ENCODE data around the gene MGAT3.
"Not testable (repeated sequence)": the region's sequence is repeated elsewhere in the genome, so short reads cannot be mapped to it uniquely, and the experiment has no call there.

MGAT3 gene, protein sequence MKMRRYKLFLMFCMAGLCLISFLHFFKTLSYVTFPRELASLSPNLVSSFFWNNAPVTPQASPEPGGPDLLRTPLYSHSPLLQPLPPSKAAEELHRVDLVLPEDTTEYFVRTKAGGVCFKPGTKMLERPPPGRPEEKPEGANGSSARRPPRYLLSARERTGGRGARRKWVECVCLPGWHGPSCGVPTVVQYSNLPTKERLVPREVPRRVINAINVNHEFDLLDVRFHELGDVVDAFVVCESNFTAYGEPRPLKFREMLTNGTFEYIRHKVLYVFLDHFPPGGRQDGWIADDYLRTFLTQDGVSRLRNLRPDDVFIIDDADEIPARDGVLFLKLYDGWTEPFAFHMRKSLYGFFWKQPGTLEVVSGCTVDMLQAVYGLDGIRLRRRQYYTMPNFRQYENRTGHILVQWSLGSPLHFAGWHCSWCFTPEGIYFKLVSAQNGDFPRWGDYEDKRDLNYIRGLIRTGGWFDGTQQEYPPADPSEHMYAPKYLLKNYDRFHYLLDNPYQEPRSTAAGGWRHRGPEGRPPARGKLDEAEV

GRCh38 chr22:39456522-39457197 is at the start of gene MGAT3:
Gene MGAT3 (plus strand): TSS chr22:39457012. CDS start chr22:39487348, 30,336 bp downstream.
- no peak for DNase-seq

GRCh38 chr22:39408173-39408572 is 48.6 kb upstream of the MGAT3 start:
- no peak for DNase-seq

DNA sequence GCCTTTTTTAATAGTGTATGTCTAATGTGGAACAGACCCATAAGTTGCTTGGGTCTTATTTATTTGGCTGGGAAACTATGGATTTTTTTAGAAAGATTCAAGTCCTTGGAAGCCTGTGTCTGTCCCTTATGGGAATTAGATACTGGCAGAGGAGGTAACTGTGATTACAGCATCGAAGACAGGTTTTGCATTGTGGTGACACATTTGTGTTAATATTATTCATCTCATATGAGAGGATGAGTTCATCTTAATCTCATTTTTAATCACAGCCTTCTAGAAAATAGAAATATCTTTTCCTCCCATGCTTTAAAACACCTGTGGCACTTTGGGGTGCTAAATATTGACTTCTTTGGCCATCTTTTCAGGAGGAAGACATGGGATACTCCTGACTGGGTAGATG is 48.0 kb upstream of the MGAT3 start:
- DNase-seq: no peak

GRCh38 chr22:39409516-39410029 is 47.2 kb upstream of the MGAT3 start:
- no peak for DNase-seq

- no peak for DNase-seq
These were observed 46.5 kb upstream of the MGAT3 start for GRCh38 chr22:39410264-39410663.

- not testable (repeated sequence) for DNase-seq
These were observed 44.9 kb upstream of the MGAT3 start for GRCh38 chr22:39411828-39412365.

DNA sequence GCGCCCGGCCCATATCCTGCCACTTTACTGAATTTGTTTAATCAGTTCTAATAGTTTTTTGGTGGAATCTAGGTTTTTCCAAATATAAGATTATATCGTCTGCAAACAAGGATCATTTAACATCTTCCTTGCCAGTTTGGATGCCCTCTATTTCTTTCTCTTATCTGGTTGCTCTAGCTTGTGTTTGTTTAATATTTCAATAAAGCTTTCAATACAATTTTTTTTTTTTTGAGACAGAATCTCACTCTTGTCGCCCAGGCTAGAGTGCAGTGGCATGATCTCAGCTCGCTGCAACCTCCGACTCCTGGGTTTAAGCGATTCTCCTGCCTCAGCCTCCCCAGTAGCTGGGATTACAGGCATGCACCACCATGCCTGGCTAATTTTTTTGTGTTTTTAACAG is 43.6 kb upstream of the MGAT3 start:
- not testable (repeated sequence) for DNase-seq

- no peak for DNase-seq
These were observed 42.4 kb upstream of the MGAT3 start for GRCh38 chr22:39414377-39414776.

DNA sequence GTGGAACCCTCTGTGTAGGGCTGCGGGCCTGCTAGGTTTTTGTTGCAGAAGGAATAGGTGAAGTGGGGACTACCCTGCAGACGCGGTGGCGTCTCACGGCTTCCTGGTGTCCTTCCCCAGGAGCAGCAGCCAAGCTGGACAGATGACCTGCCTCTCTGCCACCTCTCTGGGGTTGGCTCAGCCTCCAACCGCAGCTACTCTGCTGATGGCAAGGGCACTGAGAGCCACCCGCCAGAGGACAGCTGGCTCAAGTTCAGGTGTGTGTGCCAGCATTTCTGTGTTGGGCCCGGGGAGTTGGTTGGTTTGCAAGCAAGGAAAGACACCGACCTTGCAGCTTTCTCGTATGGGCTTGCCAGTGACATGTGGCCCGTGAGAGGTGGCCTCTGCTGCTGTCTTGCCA is 41.9 kb upstream of the MGAT3 start:
- no peak for DNase-seq

GRCh38 chr22:39415506-39415905 is 41.3 kb upstream of the MGAT3 start:
- no peak for DNase-seq

GRCh38 chr22:39416319-39416718 is 40.5 kb upstream of the MGAT3 start:
- DNase-seq: no peak

DNA sequence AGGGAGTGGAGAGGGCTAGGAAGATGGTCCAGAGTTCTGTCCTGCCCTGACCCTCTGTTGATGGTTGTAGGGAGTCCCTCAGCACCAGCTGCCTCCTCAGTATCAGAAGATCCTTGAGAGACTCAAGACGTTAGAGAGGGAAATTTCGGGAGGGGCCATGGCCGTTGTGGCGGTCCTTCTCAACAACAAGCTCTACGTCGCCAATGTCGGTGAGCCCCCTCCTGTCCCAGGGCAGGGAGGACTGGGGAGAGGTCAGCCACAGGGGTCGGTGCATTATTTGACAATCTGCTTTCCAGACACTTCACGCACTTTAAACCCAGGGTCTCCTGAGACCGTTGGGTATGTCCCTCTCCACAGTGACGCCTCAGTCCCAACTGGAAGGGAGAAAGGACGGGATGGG is 39.2 kb upstream of the MGAT3 start:
- DNase-seq: no peak

DNA sequence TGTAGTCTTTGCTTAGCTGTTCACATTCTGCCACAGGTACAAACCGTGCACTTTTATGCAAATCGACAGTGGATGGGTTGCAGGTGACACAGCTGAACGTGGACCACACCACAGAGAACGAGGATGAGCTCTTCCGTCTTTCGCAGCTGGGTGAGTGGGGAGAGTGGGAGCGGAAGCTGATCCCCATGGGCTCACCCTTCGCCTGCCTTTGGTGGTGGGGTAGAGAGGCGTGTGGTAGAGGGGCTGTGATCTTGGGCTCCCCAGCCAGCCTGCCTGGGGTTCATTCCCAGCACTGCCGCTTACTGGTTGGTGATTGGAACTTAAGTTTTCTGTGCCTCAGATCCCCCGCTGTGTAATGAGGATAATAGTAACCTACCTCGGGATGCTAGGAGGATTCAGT is 38.1 kb upstream of the MGAT3 start:
- DNase-seq: no peak

GRCh38 chr22:39419096-39419495 is 37.7 kb upstream of the MGAT3 start:
- no peak for DNase-seq

GRCh38 chr22:39419911-39420310 is 36.9 kb upstream of the MGAT3 start:
- DNase-seq: no peak

GRCh38 chr22:39421691-39422090 is 35.1 kb upstream of the MGAT3 start:
- no peak for DNase-seq

- no peak for DNase-seq
These were observed 34.7 kb upstream of the MGAT3 start for GRCh38 chr22:39422101-39422500.

- no peak for DNase-seq
These were observed 34.1 kb upstream of the MGAT3 start for GRCh38 chr22:39422721-39423120.

DNA sequence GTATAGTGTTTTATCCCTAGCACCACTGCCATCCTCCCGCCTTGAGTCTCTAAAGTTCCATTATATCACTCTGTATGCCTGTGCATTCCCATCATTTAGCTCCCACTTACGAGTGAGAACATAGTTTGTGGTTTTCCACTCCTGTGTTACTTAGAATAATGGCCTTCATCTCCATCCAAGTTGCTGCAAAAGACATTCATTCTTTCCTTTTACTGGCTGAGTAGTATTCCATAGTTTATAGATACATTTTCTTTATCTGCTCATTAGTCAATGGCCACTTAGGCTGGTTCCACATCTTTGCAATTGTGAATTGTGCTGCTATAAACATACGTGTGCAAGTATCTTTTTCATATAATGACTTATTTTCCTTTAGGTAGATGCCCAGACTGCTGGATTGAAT is 32.8 kb upstream of the MGAT3 start:
- no peak for DNase-seq

- no peak for DNase-seq
These were observed 30.3 kb upstream of the MGAT3 start for GRCh38 chr22:39426380-39427043.

DNA sequence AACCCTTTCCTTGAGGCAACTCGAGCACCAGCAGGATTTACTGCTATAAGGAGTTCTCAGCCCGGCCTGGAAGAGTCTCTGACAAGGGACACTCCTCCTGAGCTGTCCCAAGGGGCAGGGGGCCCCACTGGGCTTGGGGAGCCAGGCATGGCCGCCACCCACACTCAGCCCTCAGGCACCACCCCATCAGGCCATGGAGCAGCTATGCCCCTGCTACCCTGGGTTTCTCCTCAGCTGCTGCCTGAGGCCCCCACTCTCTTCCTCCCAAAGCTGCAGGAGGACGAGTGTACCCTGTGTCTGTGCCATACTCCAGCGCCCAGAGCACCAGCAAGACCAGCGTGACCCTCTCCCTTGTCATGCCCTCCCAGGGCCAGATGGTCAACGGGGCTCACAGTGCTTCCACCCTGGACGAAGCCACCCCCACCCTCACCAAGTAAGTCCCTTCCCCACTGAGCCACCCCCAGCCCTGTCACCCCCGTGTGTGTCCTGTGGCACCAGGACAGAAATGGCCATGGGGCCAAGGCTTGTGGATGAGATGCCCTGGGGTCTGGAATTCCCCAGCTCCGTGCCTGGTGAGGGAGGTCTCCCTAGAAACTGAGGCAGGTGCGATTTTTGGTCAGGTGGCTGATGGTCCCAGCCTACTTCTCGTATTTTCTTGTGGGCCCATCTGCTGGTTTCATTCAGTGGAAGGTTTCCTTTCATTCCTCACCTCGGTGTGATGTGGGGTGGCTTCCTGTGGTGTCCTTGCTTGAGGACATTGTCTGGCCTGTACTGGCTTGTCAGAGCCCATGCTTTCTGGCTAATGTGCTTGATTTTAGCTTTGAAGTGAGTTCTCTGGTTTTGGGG is 28.8 kb upstream of the MGAT3 start:
- DNase-seq: no peak

- DNase-seq: no peak
These were observed 28.2 kb upstream of the MGAT3 start for GRCh38 chr22:39428597-39429071.

All from stimulated activated CD8-positive, alpha-beta memory T cell treated with anti-CD3 and anti-CD28 coated beads, Interleukin-4, amount 100 ng/mL, for 48 hours (primary cell).